H1 (cell line): ENCODE data around the gene MYH10. TPM values are rescaled to one million over a fixed set of nuclear protein-coding genes. Genes with fewer than 3 reads are reported as not detected.

Experiments
- ATF3 ChIP-seq: IDR thresholded peaks from 2 replicates; pipeline ENCODE4 v1.6.1; 2011; ENCODE audit warnings: low read depth, mild to moderate bottlenecking, low read length; ENCODE audit not compliant: insufficient read depth
- CHD2 ChIP-seq: IDR thresholded peaks from 2 replicates; pipeline ENCODE4 v1.6.1; 2012; ENCODE audit warnings: low read length, improper control_type of control experiment
- CHD7 ChIP-seq: fragments of 300-600 bp; sonication (generic); IDR thresholded peaks from 2 replicates; pipeline ENCODE4 v1.7.1; 2012; ENCODE audit warnings: low read length, moderate library complexity, mild to moderate bottlenecking, inconsistent platforms; ENCODE audit not compliant: insufficient replicate concordance
- HDAC6 ChIP-seq: IDR thresholded peaks from one replicate; pipeline ENCODE4 v1.7.1; 2012; ENCODE audit warnings: low read depth, mild to moderate bottlenecking, inconsistent platforms, low read length, moderate library complexity
- RNF2 ChIP-seq: fragments of 200-900, 300-1000 bp; sonication (generic); IDR thresholded peaks from 2 replicates; pipeline ENCODE4 v1.7.1; 2016; ENCODE audit warnings: borderline replicate concordance, low read depth, mild to moderate bottlenecking, antibody characterized with exemption, low read length; ENCODE audit not compliant: poor library complexity, severe bottlenecking; ENCODE audit errors: missing control alignments
- SIX5 ChIP-seq: IDR thresholded peaks from 2 replicates; pipeline ENCODE4 v1.6.1; 2011; ENCODE audit warnings: mild to moderate bottlenecking, low read depth, low read length
- polyA plus RNA-seq, 7 experiments: library from polyadenylated mRNA; depleted of rRNA in 3 of 7; stranded (reverse) in 5 of 7; unstranded in 2 of 7; fragments of >200 nt in 5 of 7; fragments of 200-250 nt in 2 of 7; gene quantifications; 1 replicate in 5 of 7; 2 replicates in 1 of 7; 4 replicates in 1 of 7; pipeline versions ENCODE4 v1.2.1 to v1.2.3, GENCODE V29; 2011 to 2013; ENCODE audit warnings: missing spikeins in 2 of 7, mixed read lengths in 2 of 7
- total RNA-seq: library from RNA; stranded (reverse); fragmentation: NEBNext Ultra II Directional; extraction: Animal tissue kit (Norgen Biotek cat#: 25700); gene quantifications from 2 replicates; pipeline ENCODE4 v1.2.1, GENCODE V29; 2021
- TF ChIP-seq, protein P1 (sequence below): IDR thresholded peaks from 2 replicates; pipeline ENCODE4 v1.6.1; 2012; ENCODE audit warnings: inconsistent platforms

Gene MYH10
- total and polyA plus RNA-seq, 2 of the 8 experiments (the other 6 are each of a cell fraction or from before 2014, with no cell fraction given), result 64.1 to 289 TPM

DNA sequence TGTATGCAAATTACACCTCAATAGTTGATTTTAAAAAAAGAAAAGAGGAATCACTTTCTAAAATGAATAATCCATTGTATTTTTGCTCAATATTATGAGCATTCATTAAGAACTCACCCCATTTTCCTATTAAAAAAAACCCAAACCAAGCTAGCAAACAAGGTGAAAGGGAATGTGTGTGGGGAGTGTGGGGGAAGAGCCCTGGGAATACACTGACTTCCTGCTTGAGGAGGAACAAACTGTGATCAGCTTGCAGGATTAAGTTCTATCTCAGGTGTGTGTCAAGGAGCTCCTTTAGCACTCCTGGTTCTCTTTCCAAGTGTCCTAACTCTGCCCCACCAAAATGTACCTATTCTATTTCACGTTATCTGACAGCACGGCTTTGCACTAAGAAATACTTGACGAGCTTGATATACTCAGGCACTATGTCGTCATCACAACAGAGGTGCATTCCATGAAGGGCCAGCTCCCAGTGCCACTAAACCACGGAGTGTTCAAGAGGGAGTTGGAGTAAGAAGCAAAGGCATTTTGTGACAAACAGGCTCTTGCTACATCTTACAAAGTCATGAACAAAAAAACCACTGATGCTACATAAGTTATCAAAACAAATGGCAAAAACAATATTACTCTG lies 73.2 kb downstream of the MYH10 start (continued):
- no peak for TF ChIP-seq RNF2
- TF ChIP-seq, protein P1, sequence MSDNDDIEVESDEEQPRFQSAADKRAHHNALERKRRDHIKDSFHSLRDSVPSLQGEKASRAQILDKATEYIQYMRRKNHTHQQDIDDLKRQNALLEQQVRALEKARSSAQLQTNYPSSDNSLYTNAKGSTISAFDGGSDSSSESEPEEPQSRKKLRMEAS, result no peak
- no peak for TF ChIP-seq CHD7
- no peak for TF ChIP-seq SIX5
- TF ChIP-seq CHD2, result no peak
- TF ChIP-seq ATF3, result no peak
- no peak for TF ChIP-seq HDAC6
